GM19239 (cell line): Measurements from ENCODE around the gene PTPRT.

Experiments
- DNase-seq: peaks from one replicate; pipeline ENCODE4 v3.0.0; 2011; ENCODE audit warnings: low spot score; ENCODE audit not compliant: insufficient read length
- FAIRE-seq: peaks from 2 replicates; lab custom pipeline; 2011; peaks lifted over from hg19 to GRCh38; lab: Jason Lieb, UNC

Gene PTPRT

DNA sequence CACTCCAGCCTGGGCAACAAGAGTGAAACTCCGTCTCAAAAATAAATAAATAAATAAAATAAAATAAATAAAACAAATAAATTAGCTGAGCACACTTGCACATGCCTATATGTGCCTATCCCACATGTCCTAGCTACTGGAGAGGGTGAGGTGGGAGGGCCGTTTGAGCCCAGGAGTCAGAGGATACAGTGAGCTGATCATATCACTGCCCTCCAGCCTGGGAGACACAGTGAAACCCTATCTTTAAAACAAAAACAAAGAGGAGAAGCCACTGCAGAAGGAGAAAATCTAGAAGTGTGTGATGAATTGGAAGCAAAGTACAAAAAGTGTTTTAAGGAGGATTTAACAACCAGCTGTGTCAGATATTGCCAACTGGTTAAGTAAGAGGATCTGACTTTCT lies 728.4 kb downstream of the PTPRT start:
- DNase-seq (no peak), FAIRE-seq (no peak)

- no peak for FAIRE-seq
- no peak for DNase-seq
These were observed 742.4 kb downstream of the PTPRT start for GRCh38 chr20:42447270-42447669.

DNA sequence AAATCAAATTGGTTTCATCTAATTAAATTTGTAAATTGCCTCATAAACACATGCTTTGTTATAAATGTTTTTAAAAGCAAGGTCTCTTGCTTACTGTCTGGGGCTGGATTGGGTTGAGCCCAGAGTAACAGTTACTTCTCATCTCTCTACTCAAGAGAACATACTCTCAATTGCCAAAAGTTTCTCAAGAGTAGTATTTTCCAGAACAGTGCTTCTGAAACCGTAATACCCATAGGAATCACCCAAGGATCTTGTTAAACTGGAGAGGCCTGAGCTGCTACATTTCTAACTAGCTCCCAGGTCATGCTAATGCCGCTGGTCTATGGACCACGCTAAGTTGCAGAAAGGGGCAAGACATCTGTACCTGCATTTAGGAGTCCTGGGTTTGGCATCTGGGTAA lies 744.9 kb downstream of the PTPRT start:
- DNase-seq, result no peak
- no peak for FAIRE-seq

- no peak for DNase-seq
- FAIRE-seq, result no peak
These were observed 746.5 kb downstream of the PTPRT start for GRCh38 chr20:42443200-42443599.

GRCh38 chr20:42442716-42443115 lies 747.0 kb downstream of the PTPRT start:
- no peak for FAIRE-seq

GRCh38 chr20:42441864-42442331 lies 747.8 kb downstream of the PTPRT start:
- no peak for FAIRE-seq

More at GRCh38 chr20:42442716-42443115, 747.0 kb downstream of the PTPRT start:
- DNase-seq, result no peak

DNA sequence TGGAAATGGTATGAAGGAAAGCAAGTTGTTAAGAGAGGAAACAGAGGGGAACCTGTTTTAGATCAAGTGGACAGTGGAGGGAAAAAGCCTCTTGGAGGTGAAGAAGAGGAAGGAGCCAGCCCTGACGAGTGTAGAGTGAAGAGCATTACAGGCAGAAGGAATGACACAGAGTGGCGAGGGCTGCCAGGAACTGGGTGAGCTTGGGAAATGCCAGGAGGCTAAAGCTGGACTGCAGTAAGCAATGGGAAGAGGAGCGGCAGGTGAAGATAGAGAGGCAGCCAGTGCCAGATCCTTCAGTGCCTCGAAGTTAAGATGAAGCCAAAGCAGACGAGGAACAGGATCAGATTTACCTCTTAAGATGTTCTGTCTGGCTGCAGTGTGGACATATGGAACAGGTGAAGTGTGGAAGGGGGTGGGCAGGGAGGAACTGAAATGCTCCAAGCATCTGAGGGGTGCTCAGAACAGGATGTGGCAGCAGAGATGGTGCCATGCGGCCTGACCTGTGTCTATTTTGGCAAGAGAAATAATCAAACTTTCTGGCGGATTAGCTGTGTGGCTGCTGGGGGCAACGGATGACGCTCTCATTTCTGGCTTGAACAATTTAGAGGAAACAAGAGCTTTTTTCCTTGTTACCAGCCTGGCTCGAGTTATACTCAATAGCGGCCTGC lies 748.4 kb downstream of the PTPRT start:
- no peak for FAIRE-seq
- no peak for DNase-seq

More at GRCh38 chr20:42441864-42442331, 747.8 kb downstream of the PTPRT start:
- no peak for DNase-seq

DNA sequence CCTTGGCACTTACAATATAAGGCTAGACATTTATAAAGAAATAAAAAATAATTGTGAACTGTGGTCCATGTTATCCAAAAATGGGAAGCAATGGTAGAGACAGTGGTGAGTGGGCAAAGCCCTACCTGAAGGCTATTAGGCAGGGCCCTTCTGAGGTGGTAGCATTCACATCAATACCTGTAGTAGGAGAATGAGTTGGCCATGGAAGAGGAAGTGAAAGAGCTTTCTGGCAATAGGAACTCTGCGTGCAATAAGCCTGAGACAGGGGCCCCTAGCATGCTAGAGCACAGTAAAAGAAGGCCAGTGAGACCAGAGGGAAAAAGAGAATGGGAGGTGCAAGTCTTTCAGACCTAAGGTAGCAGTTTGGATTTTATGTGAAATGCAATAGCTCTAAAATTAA lies 754.5 kb downstream of the PTPRT start:
- no peak for FAIRE-seq

DNA sequence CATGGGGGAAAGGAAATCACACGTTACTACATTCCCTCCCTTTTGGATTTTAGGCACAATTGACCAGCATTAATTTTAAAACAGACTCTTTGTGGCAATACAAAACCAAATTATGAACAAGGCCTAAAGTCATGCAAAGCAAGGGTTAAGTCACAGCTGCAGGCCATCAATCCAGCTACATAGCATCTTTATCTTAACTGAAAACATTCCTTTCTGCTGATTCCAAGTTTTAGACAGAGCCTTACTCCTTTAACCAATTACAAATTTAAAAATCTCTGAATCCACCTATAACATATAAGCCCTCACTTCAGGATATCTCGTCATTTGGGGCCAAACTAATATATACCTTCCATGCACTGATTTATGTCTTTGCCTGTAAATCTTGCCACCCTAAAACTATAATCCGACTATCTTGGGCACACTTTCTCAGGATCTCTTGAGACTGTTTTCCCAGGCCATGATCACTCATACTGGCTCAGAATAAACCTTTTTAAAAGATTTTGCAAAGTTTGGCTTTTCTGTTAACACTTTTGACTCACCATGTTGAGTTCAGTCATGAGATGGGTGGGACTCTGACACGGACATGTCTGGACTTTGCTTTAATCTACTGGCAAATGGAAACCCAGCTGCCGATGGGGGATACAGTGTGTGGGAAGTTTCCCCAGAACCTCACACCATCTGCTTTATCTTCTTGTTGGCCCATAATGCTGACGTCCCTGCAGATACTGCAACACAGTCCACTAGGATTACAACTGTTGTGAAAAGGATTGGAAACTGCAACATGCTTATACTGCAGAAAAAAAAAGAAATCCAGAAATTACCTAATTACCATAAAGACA lies 757.0 kb downstream of the PTPRT start:
- DNase-seq (no peak), FAIRE-seq (no peak)

More for the DNA sequence above, 754.5 kb downstream of the PTPRT start:
- DNase-seq, result peak; percentile 15

DNA sequence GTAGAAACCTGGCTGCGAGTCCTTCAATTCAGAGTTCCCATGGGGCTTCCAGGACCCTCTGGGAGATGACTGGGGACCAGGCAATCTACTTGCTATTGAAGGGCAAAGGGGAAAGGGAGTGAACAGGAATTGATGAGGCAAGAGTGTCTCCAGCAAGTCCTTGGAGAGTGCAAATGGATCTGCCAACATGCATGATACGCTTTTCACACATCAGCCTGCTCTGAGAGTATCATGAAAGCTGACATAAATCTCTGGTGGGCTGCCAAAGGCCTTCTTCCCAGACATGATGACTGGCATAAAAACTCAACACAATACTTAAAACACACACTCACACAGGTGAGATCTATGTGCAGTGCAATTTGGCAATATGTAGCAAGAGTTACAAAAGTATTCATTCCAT lies 759.1 kb downstream of the PTPRT start:
- no peak for FAIRE-seq
- DNase-seq, result no peak

DNA sequence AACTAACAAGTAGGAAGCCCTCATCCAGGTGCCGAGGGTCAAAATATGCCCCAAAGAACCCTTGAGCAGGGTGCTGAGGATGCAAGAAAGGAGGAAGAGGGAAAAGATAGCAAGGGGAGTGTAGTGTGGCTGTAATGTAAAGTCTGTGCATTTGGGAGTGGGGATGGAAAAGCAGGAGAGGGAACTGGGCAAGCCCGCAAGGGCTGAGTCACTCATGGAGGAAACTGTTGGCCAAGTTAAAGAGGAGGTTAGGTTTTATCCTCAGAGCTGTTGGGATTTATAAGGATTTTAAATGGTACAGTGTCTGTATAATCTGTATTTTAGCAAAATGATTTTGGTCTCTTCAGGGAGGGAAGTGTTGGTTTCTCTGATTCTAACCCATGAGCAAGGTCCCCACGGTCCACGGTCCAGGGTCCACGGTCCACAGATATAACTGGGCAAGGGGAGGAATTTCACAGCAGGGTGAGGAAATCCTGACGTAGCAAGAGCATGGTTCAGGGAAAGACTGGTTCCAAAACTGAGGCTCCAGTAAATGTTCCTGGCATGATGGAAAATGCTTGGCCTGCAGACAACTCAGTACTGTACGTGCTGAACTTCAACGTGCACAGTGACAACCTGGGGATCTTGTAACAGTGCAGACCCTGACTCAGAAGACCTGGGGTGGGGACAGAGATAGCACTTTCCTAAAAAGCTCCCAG lies 759.8 kb downstream of the PTPRT start:
- FAIRE-seq (no peak), DNase-seq (no peak)

DNA sequence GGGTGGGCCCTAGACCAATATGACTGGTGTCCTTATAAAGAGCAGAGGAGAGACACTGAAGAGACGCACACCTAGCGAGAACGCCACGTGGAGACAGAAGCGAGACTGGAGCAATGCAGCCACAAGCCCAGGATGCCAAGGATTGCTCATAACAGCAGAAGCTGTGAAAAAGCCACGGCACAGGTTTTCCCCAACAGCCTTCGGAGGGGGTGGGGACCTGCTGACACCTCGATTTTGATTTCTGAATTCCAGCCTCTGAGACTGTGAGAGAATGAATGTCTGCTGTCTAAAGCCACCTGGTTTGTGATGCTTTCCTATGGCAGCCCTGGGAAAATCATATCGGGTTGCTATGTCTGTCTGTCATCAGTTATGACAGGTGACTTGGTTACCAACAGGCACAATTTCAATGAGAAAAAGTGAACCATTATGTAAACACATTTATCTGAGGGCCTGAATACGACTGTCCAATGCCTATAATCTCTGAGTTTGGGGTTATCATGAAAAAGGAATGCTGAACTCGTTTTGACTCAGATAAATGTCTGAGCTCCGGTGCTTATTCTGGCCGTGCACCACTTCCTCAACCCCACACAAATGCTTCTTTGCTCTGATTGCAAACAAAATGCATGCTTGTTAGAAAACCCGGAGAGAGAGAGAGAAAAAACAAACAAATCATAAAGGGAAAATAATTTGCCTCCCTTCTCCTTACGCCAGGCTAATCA lies 769.7 kb downstream of the PTPRT start:
- DNase-seq, result no peak
- no peak for FAIRE-seq

DNA sequence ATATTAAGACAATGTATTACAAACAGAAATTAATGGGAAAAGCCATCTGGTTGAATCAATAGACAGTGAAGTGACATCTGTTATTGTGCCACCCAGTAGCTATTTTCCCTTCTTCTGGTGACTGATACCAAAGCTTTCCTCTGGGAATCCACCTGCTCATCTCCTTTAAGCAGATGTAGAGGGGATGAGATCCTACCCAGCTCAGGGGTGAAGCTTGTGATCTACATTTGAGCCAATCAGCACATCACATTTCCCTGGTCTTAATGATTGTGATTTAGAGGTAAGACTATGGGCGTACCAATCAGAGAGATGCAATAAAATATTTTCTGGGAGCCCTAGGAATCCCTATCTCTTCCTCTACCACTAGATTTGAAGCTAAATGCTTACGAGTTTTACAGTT lies 782.9 kb downstream of the PTPRT start:
- DNase-seq, result no peak
- no peak for FAIRE-seq

- FAIRE-seq (no peak), DNase-seq (no peak)
These were observed 787.3 kb downstream of the PTPRT start for GRCh38 chr20:42402455-42402854.

DNA sequence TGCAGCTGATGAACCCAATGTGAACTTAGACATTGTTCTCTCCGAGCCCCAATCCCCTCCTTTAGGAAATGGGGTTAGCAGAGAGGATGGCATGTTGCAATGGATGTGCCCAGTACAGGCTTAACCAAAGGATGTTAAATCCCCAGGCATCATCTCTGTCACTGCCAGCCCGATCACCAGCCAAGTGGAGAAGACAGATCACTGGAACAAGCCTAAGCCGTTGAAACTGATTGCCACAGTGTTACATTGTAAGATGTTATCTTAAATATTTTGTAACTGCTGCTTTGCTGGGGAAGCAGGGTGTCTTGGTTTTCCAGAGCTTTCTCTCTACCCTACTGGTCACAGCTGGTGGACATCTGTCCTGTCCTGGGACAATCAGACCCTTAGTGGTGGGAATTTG lies 788.1 kb downstream of the PTPRT start:
- DNase-seq (no peak), FAIRE-seq (no peak)

GRCh38 chr20:42399802-42400201 lies 789.9 kb downstream of the PTPRT start:
- FAIRE-seq (no peak), DNase-seq (no peak)

DNA sequence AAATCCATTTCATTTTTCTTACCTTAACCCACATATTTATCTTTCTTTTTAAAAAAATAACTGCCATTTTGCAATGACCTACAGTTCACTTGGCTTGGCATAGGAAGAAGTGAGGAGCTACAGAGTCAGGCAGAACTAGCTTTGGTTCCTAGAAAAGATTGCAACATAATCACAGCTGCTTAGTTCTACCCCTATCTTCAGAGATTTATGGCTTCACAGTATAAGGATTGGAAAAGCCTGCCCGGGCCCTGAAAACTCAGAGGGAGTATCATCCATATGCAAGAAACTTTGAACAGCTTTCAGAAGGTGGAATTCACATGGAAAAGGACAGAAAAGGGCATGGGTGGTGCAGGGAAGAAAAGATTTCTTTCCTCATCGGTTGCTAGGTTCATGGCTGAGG lies 797.3 kb downstream of the PTPRT start:
- DNase-seq (no peak), FAIRE-seq (no peak)

- FAIRE-seq, result no peak
- no peak for DNase-seq
These were observed 797.9 kb downstream of the PTPRT start for GRCh38 chr20:42391807-42392206.

GRCh38 chr20:42380287-42380686 lies 809.4 kb downstream of the PTPRT start:
- DNase-seq (no peak), FAIRE-seq (no peak)

DNA sequence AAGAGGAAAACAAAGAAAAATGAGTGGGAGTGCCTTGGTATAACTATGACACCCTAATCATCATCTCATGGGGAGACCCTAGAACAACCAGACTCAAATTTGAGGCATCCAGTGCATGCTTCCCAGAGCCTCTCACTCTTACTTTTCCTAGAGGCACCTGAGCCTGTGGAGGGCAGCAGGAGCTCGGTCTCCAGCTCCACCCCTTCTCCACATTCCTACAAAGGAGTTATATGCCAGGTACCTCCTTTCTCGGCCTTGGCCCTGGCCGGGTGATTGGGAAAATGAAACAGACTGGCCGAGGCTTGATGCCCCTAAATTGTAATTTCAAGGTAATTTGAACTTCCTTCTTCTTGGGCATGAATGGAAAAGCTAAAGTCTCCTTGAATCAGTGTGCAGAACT lies 810.3 kb downstream of the PTPRT start:
- DNase-seq (no peak), FAIRE-seq (no peak)
